Measurements from ENCODE around the gene LPCAT1. TPM values are rescaled to one million over a fixed set of nuclear protein-coding genes. Genes with fewer than 3 reads are reported as not detected.

LPCAT1 gene
- total RNA-seq, 1 experiment from 2014 or later = 17.1 TPM

- DNase-seq (ENCODE audit: unreplicated experiment) = no peak
- no peaks in the 10 kb centered on the region for H3K9me3 Mint-ChIP-seq (ENCODE audit: unreplicated experiment)
- CTCF ChIA-PET = interaction anchor here (1.2 kb wide), 1 partner anchor 19 kb away, joined by 3 read pairs; no protein-coding TSS in a partner anchor
- POLR2A ChIA-PET = no interaction called here
- TF ChIP-seq CTCF (IDR thresholded peaks at IDR 0.05; ENCODE audit: unreplicated experiment) = no peak
- intact Hi-C loops (cut with micrococcal nuclease) = no loop called here
- H3K4me3 Mint-ChIP-seq (ENCODE audit: unreplicated experiment) = no peak overlapping the region
- no TSS peak for BruUV-seq (replicated peaks)
- H3K27ac Mint-ChIP-seq (ENCODE audit: low read depth, unreplicated experiment) = no peak overlapping the region
- no peaks in the 10 kb centered on the region for H3K4me1 Mint-ChIP-seq (ENCODE audit: insufficient read depth, unreplicated experiment)
- H3K36me3 Mint-ChIP-seq (ENCODE audit: insufficient read depth, unreplicated experiment) = peaks cover 14% of the 10 kb centered on the region
- H3K27me3 Mint-ChIP-seq (ENCODE audit: insufficient read depth, unreplicated experiment) = no peaks in the 10 kb centered on the region
Measured at GRCh38 chr5:1509346-1510085, 14.2 kb downstream of the LPCAT1 start.

GRCh38 chr5:1508659-1509290 is 15.0 kb downstream of the LPCAT1 start:
- H3K27me3 Mint-ChIP-seq (ENCODE audit: insufficient read depth, unreplicated experiment) = no peaks in the 10 kb centered on the region
- intact Hi-C loops (cut with micrococcal nuclease) = no loop called here
- no peaks in the 10 kb centered on the region for H3K4me1 Mint-ChIP-seq (ENCODE audit: insufficient read depth, unreplicated experiment)
- peaks cover 14% of the 10 kb centered on the region for H3K36me3 Mint-ChIP-seq (ENCODE audit: insufficient read depth, unreplicated experiment)
- H3K4me3 Mint-ChIP-seq (ENCODE audit: unreplicated experiment) = no peak overlapping the region
- no peaks in the 10 kb centered on the region for H3K9me3 Mint-ChIP-seq (ENCODE audit: unreplicated experiment)
- no peak overlapping the region for H3K27ac Mint-ChIP-seq (ENCODE audit: low read depth, unreplicated experiment)
- no TSS peak for BruUV-seq (replicated peaks)
- no peak for TF ChIP-seq CTCF (IDR thresholded peaks at IDR 0.05; ENCODE audit: unreplicated experiment)
- DNase-seq (ENCODE audit: unreplicated experiment) = no peak
- ChIA-PET CTCF (no interaction called here), POLR2A (no interaction called here)

GRCh38 chr5:1507961-1508658 is 15.7 kb downstream of the LPCAT1 start:
- Mint-ChIP-seq H3K36me3 (ENCODE audit: insufficient read depth, unreplicated experiment) (peaks cover 14% of the 10 kb centered on the region), H3K27me3 (ENCODE audit: insufficient read depth, unreplicated experiment) (no peaks in the 10 kb centered on the region), H3K4me1 (ENCODE audit: insufficient read depth, unreplicated experiment) (no peaks in the 10 kb centered on the region), H3K9me3 (ENCODE audit: unreplicated experiment) (no peaks in the 10 kb centered on the region), H3K4me3 (ENCODE audit: unreplicated experiment) (no peak overlapping the region), H3K27ac (ENCODE audit: low read depth, unreplicated experiment) (no peak overlapping the region)
- TF ChIP-seq CTCF (IDR thresholded peaks at IDR 0.05; ENCODE audit: unreplicated experiment) = no peak
- intact Hi-C loops (cut with micrococcal nuclease) = no loop called here
- CTCF ChIA-PET = no interaction called here
- BruUV-seq (replicated peaks) = no TSS peak
- POLR2A ChIA-PET = interaction anchor here (0.6 kb wide), 1 partner anchor 329 kb away, joined by 4 read pairs; no protein-coding TSS in a partner anchor
- no peak for DNase-seq (ENCODE audit: unreplicated experiment)

GRCh38 chr5:1507457-1507856 is 16.3 kb downstream of the LPCAT1 start:
- Mint-ChIP-seq H3K4me1 (ENCODE audit: insufficient read depth, unreplicated experiment) (no peaks in the 10 kb centered on the region), H3K27me3 (ENCODE audit: insufficient read depth, unreplicated experiment) (no peaks in the 10 kb centered on the region), H3K36me3 (ENCODE audit: insufficient read depth, unreplicated experiment) (peaks cover 14% of the 10 kb centered on the region), H3K9me3 (ENCODE audit: unreplicated experiment) (no peaks in the 10 kb centered on the region), H3K27ac (ENCODE audit: low read depth, unreplicated experiment) (no peak overlapping the region), H3K4me3 (ENCODE audit: unreplicated experiment) (no peak overlapping the region)
- TF ChIP-seq CTCF (IDR thresholded peaks at IDR 0.05; ENCODE audit: unreplicated experiment) = no peak
- BruUV-seq (replicated peaks) = no TSS peak
- intact Hi-C loops (cut with micrococcal nuclease) = no loop called here
- DNase-seq (ENCODE audit: unreplicated experiment) = no peak
- CTCF ChIA-PET = interaction anchor here (0.6 kb wide), 1 partner anchor 333 kb away, joined by 4 read pairs; no protein-coding TSS in a partner anchor
- POLR2A ChIA-PET = interaction anchor here (0.6 kb wide), 1 partner anchor 330 kb away, joined by 4 read pairs; no protein-coding TSS in a partner anchor

Data from MCF 10A (cell line).